Ascending aorta (tissue), 2 donors: Measurements from ENCODE around the gene ISL1. TPM values are rescaled to one million over a fixed set of nuclear protein-coding genes. Genes with fewer than 3 reads are reported as not detected.

Experiments used
- DNase-seq, 2 donors: peaks; one replicate each; pipeline ENCODE4 v3.0.0-alpha.2; 2019; ENCODE audit warnings: low spot score in 2 of 2
- H3K27ac ChIP-seq, 2 donors: fragments of 200-600 bp; sonication (generic); one replicate each; pipeline ENCODE4 v1.5.1; 2016 to 2017; ENCODE audit warnings: mild to moderate bottlenecking in 1 of 2
- H3K27me3 ChIP-seq: fragments of 200-600 bp; sonication (generic); one replicate; pipeline ENCODE4 v1.5.1; 2017
- H3K36me3 ChIP-seq, 2 donors: fragments of 200-600 bp; sonication (generic); one replicate each; pipeline ENCODE4 v1.5.1; 2016
- H3K4me1 ChIP-seq, 2 donors: fragments of 200-600 bp; sonication (generic); one replicate each; pipeline ENCODE4 v1.5.1; 2016 to 2017; ENCODE audit warnings: mild to moderate bottlenecking in 1 of 2
- H3K4me3 ChIP-seq, 2 donors: fragments of 200-600 bp; sonication (generic); one replicate each; pipeline ENCODE4 v1.5.1; 2016 to 2017; ENCODE audit warnings: mild to moderate bottlenecking in 1 of 2
- H3K9me3 ChIP-seq, 2 donors: fragments of 200-600 bp; sonication (generic); one replicate each; pipeline ENCODE4 v1.5.1; 2016
- CTCF ChIP-seq, 3 experiments: fragments of 200-600 bp in 2 of 3; fragments of 450-650 bp in 1 of 3; sonication (generic) in 2 of 3; IDR thresholded peaks; one replicate each; pipeline ENCODE4 v1.5.1; 2016 to 2019; ENCODE audit warnings: antibody characterized with exemption in 3 of 3, mild to moderate bottlenecking in 1 of 3, moderate library complexity in 1 of 3
- intact Hi-C: fragments of 100-400 bp; cut with DNase I; formaldehyde crosslinking; loops from one replicate; pipeline ENCODE4 v1.15.1; 2023
- total RNA-seq: library from RNA; depleted of rRNA; stranded (reverse); fragments of >200 nt; gene quantifications from one replicate; pipeline ENCODE4 v1.1.0, GENCODE V29; 2016

The ISL1 gene
- total RNA-seq, 1 donor from 2014 or later = not detected

- DNase-seq = no peak
- H3K27ac ChIP-seq = no peak overlapping the region
- H3K9me3 ChIP-seq = no peaks in the 10 kb centered on the region
- intact Hi-C loops = no loop called here
- no peak overlapping the region for H3K4me3 ChIP-seq
- H3K27me3 ChIP-seq = no peaks in the 10 kb centered on the region
- no peaks in the 10 kb centered on the region for H3K4me1 ChIP-seq
- TF ChIP-seq CTCF (IDR thresholded peaks at IDR 0.05) = no peak
- H3K36me3 ChIP-seq = no peaks in the 10 kb centered on the region
Observed at GRCh38 chr5:51371052-51371451, 12.2 kb upstream of the ISL1 start.

- Histone ChIP-seq H3K4me3 (no peak overlapping the region), H3K4me1 (peaks cover 0 to 5% of the 10 kb centered on the region in 2 donors), H3K27ac (no peak overlapping the region), H3K36me3 (no peaks in the 10 kb centered on the region), H3K9me3 (no peaks in the 10 kb centered on the region), H3K27me3 (no peaks in the 10 kb centered on the region)
- intact Hi-C loops = no loop called here
- no peak for TF ChIP-seq CTCF (IDR thresholded peaks at IDR 0.05)
- no peak for DNase-seq
Observed at GRCh38 chr5:51373880-51374523, 9.2 kb upstream of the ISL1 start.

GRCh38 chr5:51375084-51375483 is 8.2 kb upstream of the ISL1 start:
- intact Hi-C loops = no loop called here
- Histone ChIP-seq H3K27ac (no peak overlapping the region), H3K36me3 (no peaks in the 10 kb centered on the region), H3K9me3 (no peaks in the 10 kb centered on the region), H3K4me1 (peaks cover 0 to 6% of the 10 kb centered on the region in 2 donors), H3K4me3 (no peak overlapping the region), H3K27me3 (no peaks in the 10 kb centered on the region)
- no peak for DNase-seq
- TF ChIP-seq CTCF (IDR thresholded peaks at IDR 0.05) = no peak

- no peak for DNase-seq
- intact Hi-C loops = no loop called here
- TF ChIP-seq CTCF (IDR thresholded peaks at IDR 0.05) = no peak
- Histone ChIP-seq H3K27me3 (no peaks in the 10 kb centered on the region), H3K27ac (no peak overlapping the region), H3K4me1 (peaks cover 0 to 6% of the 10 kb centered on the region in 2 donors), H3K9me3 (no peaks in the 10 kb centered on the region), H3K4me3 (no peak overlapping the region), H3K36me3 (no peaks in the 10 kb centered on the region)
Observed at GRCh38 chr5:51376509-51376908, 6.7 kb upstream of the ISL1 start.

- DNase-seq = no peak
- peaks cover 0 to 6% of the 10 kb centered on the region in 2 donors for H3K4me1 ChIP-seq
- H3K27ac ChIP-seq = no peak overlapping the region
- H3K4me3 ChIP-seq = no peak overlapping the region
- intact Hi-C loops = no loop called here
- H3K36me3 ChIP-seq = no peaks in the 10 kb centered on the region
- TF ChIP-seq CTCF (IDR thresholded peaks at IDR 0.05) = no peak
- no peaks in the 10 kb centered on the region for H3K27me3 ChIP-seq
- no peaks in the 10 kb centered on the region for H3K9me3 ChIP-seq
Observed at GRCh38 chr5:51377151-51378060, 5.8 kb upstream of the ISL1 start.
